H1 (cell line): Measurements from ENCODE around the gene LEKR1. TPM values are rescaled to one million over a fixed set of nuclear protein-coding genes. Genes with fewer than 3 reads are reported as not detected.

Source experiments
- CTCF ChIA-PET: fragments of 300-600 bp; sonication (Branson Sonifier 250); formaldehyde crosslinking; loops from one replicate; lab custom pipeline; 2021; ENCODE audit not compliant: partially characterized antibody; lab: Charles Lee
- POLR2A ChIA-PET: fragments of 300-600 bp; sonication (Branson Sonifier 250); formaldehyde crosslinking; loops from one replicate; lab custom pipeline; 2021; ENCODE audit warnings: inconsistent platforms; ENCODE audit not compliant: partially characterized antibody; lab: Charles Lee
- DNase-seq, 2 experiments: peaks; one replicate each; pipeline versions ENCODE4 v3.0.0 to v3.0.0-alpha.2; 2010 to 2022; ENCODE audit warnings: low spot score in 2 of 2, low read depth in 1 of 2, mixed read lengths in 1 of 2
- FAIRE-seq: peaks from 2 replicates; lab custom pipeline; 2011; peaks lifted over from hg19 to GRCh38; lab: Jason Lieb, UNC
- H2AFZ ChIP-seq: 2 replicates; pipeline ENCODE4 v1.8.1; 2012; ENCODE audit warnings: low read length, inconsistent platforms
- H2AK5ac ChIP-seq: 2 replicates; pipeline ENCODE4 v1.6.1; 2013; ENCODE audit warnings: low read depth, low read length
- H2BK120ac ChIP-seq: replicated peaks from 2 replicates; pipeline ENCODE3; 2013; ENCODE audit warnings: low read depth, low read length, inconsistent platforms
- H2BK12ac ChIP-seq: 2 replicates; pipeline ENCODE4 v1.6.1; 2013; ENCODE audit warnings: low read depth, low read length
- H2BK15ac ChIP-seq: 2 replicates; pipeline ENCODE4 v1.6.1; 2013; ENCODE audit warnings: low read length
- H2BK20ac ChIP-seq: 2 replicates; pipeline ENCODE4 v1.6.1; 2013; ENCODE audit warnings: low read length
- H2BK5ac ChIP-seq: 2 replicates; pipeline ENCODE4 v1.6.1; 2013; ENCODE audit warnings: low read depth, low read length
- H3K14ac ChIP-seq: 2 replicates; pipeline ENCODE4 v1.6.1; 2013; ENCODE audit warnings: inconsistent platforms; ENCODE audit not compliant: insufficient read length
- H3K18ac ChIP-seq: 2 replicates; pipeline ENCODE4 v1.6.1; 2013; ENCODE audit warnings: low read length; ENCODE audit errors: extremely low read depth
- H3K23ac ChIP-seq: 2 replicates; pipeline ENCODE4 v1.6.1; 2013; ENCODE audit warnings: inconsistent platforms; ENCODE audit not compliant: insufficient read length
- H3K23me2 ChIP-seq: 2 replicates; pipeline ENCODE4 v1.6.1; 2013; ENCODE audit warnings: low read depth, low read length
- H3K27ac ChIP-seq: 2 replicates; pipeline ENCODE4 v1.6.1; 2011; ENCODE audit warnings: low read depth, low read length, inconsistent platforms
- H3K27me3 ChIP-seq, 4 experiments: replicated peaks in 1 of 4; 1 replicate in 1 of 4; 2 replicates in 3 of 4; pipeline versions ENCODE4 v1.6.1 to v1.8.1; 2011 to 2013; ENCODE audit warnings: low read length in 3 of 4, mild to moderate bottlenecking in 3 of 4, inconsistent platforms in 2 of 4, mixed read lengths in 2 of 4, moderate library complexity in 1 of 4; ENCODE audit not compliant: control insufficient read depth in 3 of 4, insufficient read depth in 3 of 4; ENCODE audit errors: extremely low read depth in 1 of 4
- H3K36me3 ChIP-seq, 4 experiments: 2 replicates each; pipeline versions ENCODE4 v1.6.1 to v1.8.1; 2011 to 2013; ENCODE audit warnings: mild to moderate bottlenecking in 4 of 4, low read length in 3 of 4, moderate library complexity in 2 of 4, control low read depth in 1 of 4, inconsistent platforms in 1 of 4; ENCODE audit not compliant: insufficient read depth in 4 of 4, control insufficient read depth in 2 of 4
- H3K4ac ChIP-seq: replicated peaks from 2 replicates; pipeline ENCODE3; 2013; ENCODE audit warnings: low read length, low read depth, mixed read lengths, inconsistent platforms; ENCODE audit not compliant: insufficient read length
- H3K4me1 ChIP-seq, 4 experiments: replicated peaks in 1 of 4; 1 replicate in 1 of 4; 2 replicates in 3 of 4; pipeline versions ENCODE4 v1.6.1 to v1.8.1; 2011 to 2013; ENCODE audit warnings: low read length in 3 of 4, inconsistent platforms in 2 of 4, mixed read lengths in 1 of 4; ENCODE audit not compliant: insufficient read depth in 4 of 4, control insufficient read depth in 3 of 4
- H3K4me2 ChIP-seq, 2 experiments: 2 replicates each; pipeline versions ENCODE4 v1.6.1 to v1.8.1; 2011 to 2013; ENCODE audit warnings: low read depth in 2 of 2, low read length in 2 of 2, control low read depth in 1 of 2, inconsistent platforms in 1 of 2, mild to moderate bottlenecking in 1 of 2; ENCODE audit not compliant: insufficient read depth in 1 of 2
- H3K4me3 ChIP-seq, 4 experiments: fragments of 200-600, 300-600 bp in 1 of 4; sonication (generic), shearing (Covaris generic), sonication (Bioruptor Twin) in 1 of 4; 2 replicates each; pipeline versions ENCODE4 v1.5.1 to v1.8.1; 2011 to 2016; ENCODE audit warnings: low read length in 4 of 4, low read depth in 3 of 4, control low read depth in 2 of 4, inconsistent platforms in 2 of 4, mild to moderate bottlenecking in 2 of 4, mixed read lengths in 1 of 4, moderate library complexity in 1 of 4; ENCODE audit not compliant: insufficient read depth in 2 of 4; ENCODE audit errors: extremely low read depth in 1 of 4
- H3K56ac ChIP-seq: replicated peaks from 2 replicates; pipeline ENCODE3; 2013; ENCODE audit warnings: low read depth, mild to moderate bottlenecking, mixed read lengths, low read length, inconsistent platforms; ENCODE audit not compliant: insufficient read length
- H3K79me1 ChIP-seq: 2 replicates; pipeline ENCODE4 v1.6.1; 2013; ENCODE audit warnings: low read depth, low read length, control low read depth
- H3K79me2 ChIP-seq, 2 experiments: 2 replicates each; pipeline versions ENCODE4 v1.6.1 to v1.8.1; 2012 to 2013; ENCODE audit warnings: low read length in 2 of 2, mild to moderate bottlenecking in 2 of 2, inconsistent platforms in 1 of 2; ENCODE audit not compliant: insufficient read depth in 2 of 2, control insufficient read depth in 1 of 2
- H3K9ac ChIP-seq, 4 experiments: replicated peaks in 1 of 4; 1 replicate in 1 of 4; 2 replicates in 3 of 4; pipeline versions ENCODE4 v1.6.1 to v1.8.1; 2011 to 2013; ENCODE audit warnings: low read depth in 3 of 4, low read length in 3 of 4, control low read depth in 2 of 4, mild to moderate bottlenecking in 2 of 4, moderate library complexity in 2 of 4, inconsistent platforms in 1 of 4; ENCODE audit errors: extremely low read depth in 1 of 4
- H3K9me3 ChIP-seq, 2 experiments: 2 replicates each; pipeline versions ENCODE4 v1.6.1 to v1.8.1; 2012 to 2013; ENCODE audit warnings: mild to moderate bottlenecking in 2 of 2, moderate library complexity in 2 of 2, control low read depth in 1 of 2, inconsistent platforms in 1 of 2, low read depth in 1 of 2, low read length in 1 of 2, mixed read lengths in 1 of 2; ENCODE audit not compliant: insufficient read depth in 2 of 2
- H4K20me1 ChIP-seq, 2 experiments: replicated peaks in 1 of 2; 2 replicates each; pipeline versions ENCODE3 to v1.8.1; 2011 to 2013; ENCODE audit warnings: inconsistent platforms in 2 of 2, low read length in 2 of 2, mild to moderate bottlenecking in 1 of 2; ENCODE audit not compliant: insufficient read depth in 2 of 2, control insufficient read depth in 1 of 2
- H4K5ac ChIP-seq: 2 replicates; pipeline ENCODE4 v1.6.1; 2013; ENCODE audit warnings: low read length, low read depth, mixed read lengths, inconsistent platforms; ENCODE audit not compliant: insufficient read length
- H4K8ac ChIP-seq: 2 replicates; pipeline ENCODE4 v1.8.0; 2013; ENCODE audit warnings: mild to moderate bottlenecking, moderate library complexity, low read length, inconsistent platforms; ENCODE audit not compliant: insufficient read depth; ENCODE audit errors: extremely low read depth
- H4K91ac ChIP-seq: replicated peaks from 2 replicates; pipeline ENCODE3; 2013; ENCODE audit warnings: low read length, mixed read lengths, inconsistent platforms; ENCODE audit not compliant: insufficient read length
- BACH1 ChIP-seq: IDR thresholded peaks from 2 replicates; pipeline ENCODE4 v1.6.1; 2012; ENCODE audit warnings: low read length, improper control_type of control experiment
- CBX5 ChIP-seq: fragments of 300-800, 300-1000 bp; sonication (generic); IDR thresholded peaks from 2 replicates; pipeline ENCODE4 v1.7.1; 2016; ENCODE audit warnings: antibody characterized with exemption, low read length, low read depth
- CREB1 ChIP-seq: IDR thresholded peaks from 2 replicates; pipeline ENCODE4 v1.6.1; 2012; ENCODE audit warnings: inconsistent platforms
- EP300 ChIP-seq, 2 experiments: IDR thresholded peaks; 1 replicate in 1 of 2; 2 replicates in 1 of 2; pipeline ENCODE4 v1.6.1; 2011 to 2012; ENCODE audit warnings: low read depth in 2 of 2, low read length in 2 of 2, mild to moderate bottlenecking in 2 of 2, borderline replicate concordance in 1 of 2, inconsistent platforms in 1 of 2, moderate library complexity in 1 of 2
- KDM5A ChIP-seq: fragments of 200-600 bp; IDR thresholded peaks from 2 replicates; pipeline ENCODE4 v1.7.1; 2012; ENCODE audit warnings: mild to moderate bottlenecking, low read length, inconsistent platforms, mixed read lengths
- POLR2AphosphoS5 ChIP-seq: IDR thresholded peaks from 2 replicates; pipeline ENCODE4 v1.6.1; 2011; ENCODE audit warnings: low read depth, low read length
- RXRA ChIP-seq: IDR thresholded peaks from 2 replicates; pipeline ENCODE4 v1.6.1; 2011; ENCODE audit warnings: low read depth, mild to moderate bottlenecking, low read length, moderate library complexity; ENCODE audit not compliant: insufficient read depth
- SP2 ChIP-seq: IDR thresholded peaks from 2 replicates; pipeline ENCODE4 v1.6.1; 2012; ENCODE audit warnings: mild to moderate bottlenecking, low read length, inconsistent platforms
- SP4 ChIP-seq: IDR thresholded peaks from 2 replicates; pipeline ENCODE4 v1.6.1; 2012; ENCODE audit warnings: low read length, inconsistent platforms
- SRF ChIP-seq: IDR thresholded peaks from 2 replicates; pipeline ENCODE4 v1.6.1; 2011; ENCODE audit warnings: mild to moderate bottlenecking, low read depth, low read length, moderate library complexity
- USF2 ChIP-seq: IDR thresholded peaks from 2 replicates; pipeline ENCODE4 v1.6.1; 2011; ENCODE audit warnings: low read length, improper control_type of control experiment
- WGBS, 2 experiments: shearing (Covaris generic) in 1 of 2; methylation state at CpG; one replicate each; pipeline versions ENCODE4 v1.1.6 to v1.1.7; 2013 to 2015; ENCODE audit warnings: low lambda C conversion rate in 2 of 2, mixed read lengths in 2 of 2, inconsistent platforms in 1 of 2, low coverage in 1 of 2, missing lambda C conversion rate in 1 of 2; ENCODE audit not compliant: insufficient replicate concordance in 2 of 2, insufficient coverage in 1 of 2, insufficient read length in 1 of 2; ENCODE audit errors: extremely low coverage in 1 of 2, missing lambda C conversion rate in 1 of 2; 5-methylcytosine and 5-hydroxymethylcytosine counted together
- polyA plus RNA-seq, 7 experiments: library from polyadenylated mRNA; depleted of rRNA in 3 of 7; stranded (reverse) in 5 of 7; unstranded in 2 of 7; fragments of >200 nt in 5 of 7; fragments of 200-250 nt in 2 of 7; gene quantifications; 1 replicate in 5 of 7; 2 replicates in 1 of 7; 4 replicates in 1 of 7; pipeline versions ENCODE4 v1.2.1 to v1.2.3, GENCODE V29; 2011 to 2013; ENCODE audit warnings: missing spikeins in 2 of 7, mixed read lengths in 2 of 7
- total RNA-seq: library from RNA; stranded (reverse); fragmentation: NEBNext Ultra II Directional; extraction: Animal tissue kit (Norgen Biotek cat#: 25700); gene quantifications from 2 replicates; pipeline ENCODE4 v1.2.1, GENCODE V29; 2021

Gene LEKR1
- total and polyA plus RNA-seq, 2 of the 8 experiments (the other 6 are each of a cell fraction or from before 2014, with no cell fraction given) = 0.08 TPM; not detected in 1

- FAIRE-seq = no peak
- Histone ChIP-seq H4K20me1 (no peaks in the 10 kb centered on the region), H3K18ac (no peak overlapping the region), H3K4ac (no peak overlapping the region), H3K14ac (no peak overlapping the region), H3K79me1 (no peaks in the 10 kb centered on the region), H3K23ac (no peak overlapping the region), H2BK5ac (no peak overlapping the region), H4K91ac (no peak overlapping the region), H4K5ac (no peak overlapping the region), H3K23me2 (peaks cover 3% of the 10 kb centered on the region), H3K56ac (no peak overlapping the region), H3K27ac (no peak overlapping the region), H2BK15ac (no peak overlapping the region), H3K79me2 (no peaks in the 10 kb centered on the region), H3K4me1 (peaks cover 5 to 9% (median 7%) of the 10 kb centered on the region in 4 experiments; a peak in 6 of 7 replicates), H2BK120ac (no peak overlapping the region), H3K9ac (no peak overlapping the region), H4K8ac (no peak overlapping the region), H3K4me2 (no peak overlapping the region), H3K36me3 (no peaks in the 10 kb centered on the region)
- DNase-seq = no peak
- 92% methylated on average over 1 of the region's 1 CpG; no CpG with 5 or more reads in 1 of the 2 experiments for WGBS, 2 experiments
- POLR2A ChIA-PET = no interaction called here
- no peak for TF ChIP-seq RXRA
- TF ChIP-seq KDM5A = no peak
- TF ChIP-seq SP2 = no peak
- TF ChIP-seq EP300 (IDR thresholded peaks at IDR 0.05; ENCODE audit: borderline replicate concordance in 1 of 2, low read depth in 2 of 2, low read length in 2 of 2) = no peak
- no peak for TF ChIP-seq BACH1
- TF ChIP-seq SP4 = no peak
- no peak for TF ChIP-seq CBX5
- TF ChIP-seq SRF = no peak
- TF ChIP-seq POLR2AphosphoS5 = no peak
- no peak for TF ChIP-seq USF2
- no peak for TF ChIP-seq CREB1
- TF ChIP-seq, all 59 proteins: peak for 0
- CTCF ChIA-PET = interaction anchor here (1.0 to 56.4 kb wide), 2 partner anchors 46 to 553 kb away, joined by 3 to 1014 read pairs; no protein-coding TSS in a partner anchor
- H2BK12ac ChIP-seq = no peak overlapping the region
- no peak overlapping the region for H2BK20ac ChIP-seq
- H2AFZ ChIP-seq = no peak overlapping the region
- peaks cover 0 to 4% (median 0%) of the 10 kb centered on the region in 4 experiments; a peak in 3 of 7 replicates for H3K27me3 ChIP-seq
- no peak overlapping the region for H2AK5ac ChIP-seq
- no peaks in the 10 kb centered on the region for H3K9me3 ChIP-seq
- H3K4me3 ChIP-seq = no peak overlapping the region
These were observed 257.7 kb downstream of the LEKR1 start for GRCh38 chr3:157083824-157084223.
